ENCODE data around the gene TARBP1.

DNA sequence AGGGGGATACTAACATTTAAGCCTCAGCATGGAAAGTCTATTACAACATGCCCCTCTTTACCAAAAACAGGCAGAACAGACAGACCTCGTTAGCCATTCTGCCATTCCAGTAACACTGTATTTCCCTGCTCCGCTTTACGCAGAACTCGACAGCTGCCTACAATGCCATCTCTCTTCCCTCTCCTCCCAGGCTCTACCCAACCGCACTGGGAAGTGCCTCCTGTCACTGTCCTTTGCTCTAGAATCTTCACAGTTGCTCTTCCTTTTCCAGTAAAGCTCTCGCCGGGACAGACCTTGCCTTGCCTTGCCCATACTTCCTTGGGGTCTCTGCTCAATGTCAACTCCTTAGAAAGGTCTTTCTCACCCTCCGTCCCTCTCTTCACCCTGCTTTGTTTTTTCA is 82.9 kb downstream of the TARBP1 start:
- TF ChIP-seq POLR2A (IDR thresholded peaks at IDR 0.05) (no peak), EP300 (IDR thresholded peaks at IDR 0.05; ENCODE audit: low read depth) (no peak), POLR2AphosphoS5 (IDR thresholded peaks at IDR 0.05) (no peak)

Data from transverse colon (tissue), 3 donors.